Subcutaneous abdominal adipose tissue (tissue), 5 donors: ENCODE measurements around the gene RBM33.
"Not testable (repeated sequence)": the region's sequence is repeated elsewhere in the genome, so short reads cannot be mapped to it uniquely, and the experiment has no call there.

Experiments
- H3K27ac ChIP-seq: one replicate; pipeline ENCODE4 v1.7.0; 2013; ENCODE audit warnings: low read depth, mild to moderate bottlenecking, inconsistent platforms, low read length, moderate library complexity
- H3K27me3 ChIP-seq, 5 donors: one replicate each; pipeline ENCODE4 v1.7.0; 2013; ENCODE audit warnings: low read length in 5 of 5, inconsistent platforms in 1 of 5; ENCODE audit not compliant: control insufficient read depth in 5 of 5, insufficient read depth in 4 of 5
- H3K36me3 ChIP-seq, 5 donors: one replicate each; pipeline ENCODE4 v1.7.0; 2013; ENCODE audit warnings: low read length in 5 of 5; ENCODE audit not compliant: control insufficient read depth in 5 of 5, insufficient read depth in 5 of 5
- H3K4me1 ChIP-seq, 5 donors: one replicate each; pipeline ENCODE4 v1.7.0; 2013; ENCODE audit warnings: low read length in 5 of 5, mild to moderate bottlenecking in 3 of 5, moderate library complexity in 1 of 5; ENCODE audit not compliant: control insufficient read depth in 5 of 5, insufficient read depth in 5 of 5
- H3K4me3 ChIP-seq, 5 donors: one replicate each; pipeline ENCODE4 v1.7.0; 2013; ENCODE audit warnings: low read length in 5 of 5, low read depth in 1 of 5
- H3K9ac ChIP-seq, 5 donors: one replicate each; pipeline ENCODE4 v1.7.0; 2013; ENCODE audit warnings: low read length in 5 of 5, mild to moderate bottlenecking in 4 of 5, moderate library complexity in 3 of 5
- H3K9me3 ChIP-seq, 5 donors: one replicate each; pipeline ENCODE4 v1.7.0; 2013; ENCODE audit warnings: low read length in 5 of 5; ENCODE audit not compliant: control insufficient read depth in 5 of 5
- donor health status: healthy.
- donor health status: healthy.
- donor health status: healthy.
- donor health status: healthy.
- donor health status: healthy.

RBM33 gene

DNA sequence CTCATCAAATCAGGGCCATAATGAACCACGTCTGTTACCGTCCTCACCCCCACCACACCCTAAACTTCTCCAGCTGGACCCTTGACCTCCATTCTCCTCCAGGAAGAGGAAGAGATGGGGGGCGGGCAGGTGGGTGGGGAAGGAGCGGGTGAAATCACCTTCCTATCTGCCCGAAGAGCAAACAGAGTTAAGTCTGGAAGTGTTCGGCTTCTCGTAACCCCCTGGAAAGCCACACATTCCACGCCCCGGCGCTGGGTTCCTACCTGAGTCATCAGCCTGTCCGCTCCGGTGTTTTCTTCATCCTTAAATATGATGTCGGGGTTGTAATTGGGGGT lies 167.1 kb downstream of the RBM33 start:
- Histone ChIP-seq H3K27me3 (peaks cover 57 to 87% (median 72%) of the 10 kb centered on the region in 5 donors), H3K4me3 (no peak overlapping the region), H3K27ac (no peak overlapping the region), H3K4me1 (peaks cover 0 to 29% (median 26%) of the 10 kb centered on the region in 5 donors), H3K9me3 (no peaks in the 10 kb centered on the region), H3K36me3 (no peaks in the 10 kb centered on the region), H3K9ac (no peak overlapping the region)

DNA sequence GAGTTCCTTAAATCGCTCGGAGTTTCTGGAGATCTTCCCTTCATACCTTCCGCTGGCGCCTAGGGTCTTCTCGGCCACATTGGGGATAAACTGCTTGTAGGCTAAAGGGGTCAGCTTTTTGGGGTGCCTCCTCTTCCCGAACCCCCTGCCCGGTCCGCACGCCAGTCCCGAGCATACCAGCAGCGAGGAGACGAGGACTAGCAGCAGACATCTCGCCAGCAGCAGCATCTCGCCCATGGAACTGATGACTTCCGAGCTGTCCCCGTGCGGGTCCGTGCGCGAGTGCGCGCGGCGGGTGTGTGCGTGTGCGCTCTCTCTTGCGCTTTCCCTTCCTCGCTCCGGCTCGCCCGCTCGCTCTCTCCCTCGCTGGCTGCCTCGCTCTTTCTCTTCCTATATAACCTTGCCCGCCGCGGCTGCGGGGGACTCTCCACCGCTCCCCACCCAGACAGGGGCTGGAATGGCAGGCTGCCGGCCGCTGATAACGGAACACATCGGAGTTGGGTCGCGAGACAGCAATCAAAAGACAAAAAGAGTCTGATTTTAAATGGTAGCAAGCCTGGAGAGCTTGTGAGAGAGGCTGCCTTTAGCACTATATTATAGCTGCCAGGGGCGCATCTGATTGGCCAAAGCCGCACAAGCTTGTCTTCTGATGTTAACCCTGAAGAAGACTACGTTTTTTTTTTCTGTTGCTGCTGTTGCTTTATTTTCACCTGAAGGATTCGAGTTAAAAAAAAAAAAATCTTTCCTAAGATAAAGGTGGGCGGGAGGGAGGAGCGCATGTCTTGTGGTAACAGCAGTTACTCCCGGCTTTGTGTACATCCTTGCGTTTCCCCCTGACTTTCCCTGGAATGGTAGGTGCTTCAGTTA lies 167.7 kb downstream of the RBM33 start, which contains the start of gene SHH:
TSS of gene SHH (minus strand) at position 569 of the 867 bp plus-strand sequence. CDS start at position 228, 341 bp downstream.
- Histone ChIP-seq H3K36me3 (no peaks in the 10 kb centered on the region), H3K9ac (no peak within 1 kb of the TSS), H3K4me1 (peaks cover 0 to 29% (median 26%) of the 10 kb centered on the region in 5 donors), H3K9me3 (peaks cover 0 to under 1% (median 0%) of the 10 kb centered on the region in 5 donors), H3K27me3 (peaks cover 51 to 85% (median 71%) of the 10 kb centered on the region in 5 donors), H3K27ac (no peak within 1 kb of the TSS), H3K4me3 (no peak within 1 kb of the TSS)

DNA sequence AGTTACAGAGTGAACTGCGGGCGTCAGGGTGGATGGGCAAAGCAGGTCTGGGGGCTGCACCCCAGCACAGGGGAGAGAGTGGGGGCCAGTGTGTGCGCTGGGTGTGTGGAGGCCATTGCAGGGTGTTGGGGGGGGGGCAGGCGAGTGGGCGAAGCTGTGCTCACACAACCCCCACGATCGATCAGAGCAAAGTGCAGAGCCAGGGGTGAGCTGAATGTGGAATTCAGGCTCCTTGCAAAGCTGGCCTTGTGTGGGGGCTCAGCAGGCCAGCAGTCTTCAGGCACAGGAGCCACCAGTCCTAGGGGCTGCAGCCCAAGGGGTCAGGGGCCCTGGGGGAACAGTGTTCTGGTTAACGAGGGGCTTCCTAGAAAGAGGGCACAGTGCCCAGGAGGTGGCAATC lies 168.7 kb downstream of the RBM33 start:
- H3K27me3 ChIP-seq: peaks cover 45 to 78% (median 65%) of the 10 kb centered on the region in 5 donors
- no peak overlapping the region for H3K9ac ChIP-seq
- no peaks in the 10 kb centered on the region for H3K36me3 ChIP-seq
- H3K4me1 ChIP-seq: peaks cover 0 to 29% (median 25%) of the 10 kb centered on the region in 5 donors
- peaks cover 0 to 6% (median 0%) of the 10 kb centered on the region in 5 donors for H3K9me3 ChIP-seq
- H3K27ac ChIP-seq: no peak overlapping the region
- H3K4me3 ChIP-seq: no peak overlapping the region

DNA sequence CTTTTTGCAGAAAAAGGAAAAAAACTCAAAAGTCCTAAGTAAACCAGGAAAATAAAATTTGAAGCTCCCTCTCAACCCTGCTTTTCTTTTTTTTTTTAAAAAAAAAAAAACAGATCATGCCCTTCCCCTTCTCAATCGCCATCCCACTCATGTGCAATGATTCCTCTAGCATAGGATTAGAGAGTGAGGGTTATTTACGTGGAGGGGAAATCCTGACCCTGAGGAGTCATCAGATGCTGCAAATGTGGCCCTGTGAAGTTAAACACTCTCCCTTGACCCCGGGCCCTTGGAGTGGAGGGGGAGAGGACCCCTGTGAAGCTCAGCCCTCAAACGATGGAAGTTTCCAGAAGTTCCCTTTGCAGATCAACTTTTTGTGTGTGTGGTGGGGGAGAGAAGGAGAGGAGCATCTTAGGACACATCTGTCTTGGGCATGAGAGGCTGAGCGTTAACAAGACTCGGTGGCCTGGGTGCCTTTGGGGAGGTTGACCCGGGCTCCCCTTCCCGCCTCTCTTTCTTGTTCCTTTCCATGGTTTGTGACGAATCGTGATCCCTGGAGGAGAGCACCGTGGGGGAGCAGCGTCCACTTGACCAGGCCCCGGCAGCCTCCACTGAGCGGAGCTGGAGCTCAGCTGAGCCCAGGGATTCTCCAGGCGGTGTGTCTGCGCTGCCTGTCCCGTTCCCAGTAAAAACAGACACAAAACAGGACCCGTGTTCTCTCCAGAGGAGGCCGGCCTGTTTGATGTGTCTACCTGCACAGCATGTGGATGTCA lies 169.3 kb downstream of the RBM33 start:
- Histone ChIP-seq H3K9ac (no peak overlapping the region), H3K4me3 (no peak overlapping the region), H3K9me3 (peaks cover 0 to 6% (median 0%) of the 10 kb centered on the region in 5 donors), H3K27ac (no peak overlapping the region), H3K36me3 (no peaks in the 10 kb centered on the region), H3K27me3 (peaks cover 47 to 72% (median 60%) of the 10 kb centered on the region in 5 donors), H3K4me1 (peaks cover 0 to 23% (median 19%) of the 10 kb centered on the region in 5 donors)

DNA sequence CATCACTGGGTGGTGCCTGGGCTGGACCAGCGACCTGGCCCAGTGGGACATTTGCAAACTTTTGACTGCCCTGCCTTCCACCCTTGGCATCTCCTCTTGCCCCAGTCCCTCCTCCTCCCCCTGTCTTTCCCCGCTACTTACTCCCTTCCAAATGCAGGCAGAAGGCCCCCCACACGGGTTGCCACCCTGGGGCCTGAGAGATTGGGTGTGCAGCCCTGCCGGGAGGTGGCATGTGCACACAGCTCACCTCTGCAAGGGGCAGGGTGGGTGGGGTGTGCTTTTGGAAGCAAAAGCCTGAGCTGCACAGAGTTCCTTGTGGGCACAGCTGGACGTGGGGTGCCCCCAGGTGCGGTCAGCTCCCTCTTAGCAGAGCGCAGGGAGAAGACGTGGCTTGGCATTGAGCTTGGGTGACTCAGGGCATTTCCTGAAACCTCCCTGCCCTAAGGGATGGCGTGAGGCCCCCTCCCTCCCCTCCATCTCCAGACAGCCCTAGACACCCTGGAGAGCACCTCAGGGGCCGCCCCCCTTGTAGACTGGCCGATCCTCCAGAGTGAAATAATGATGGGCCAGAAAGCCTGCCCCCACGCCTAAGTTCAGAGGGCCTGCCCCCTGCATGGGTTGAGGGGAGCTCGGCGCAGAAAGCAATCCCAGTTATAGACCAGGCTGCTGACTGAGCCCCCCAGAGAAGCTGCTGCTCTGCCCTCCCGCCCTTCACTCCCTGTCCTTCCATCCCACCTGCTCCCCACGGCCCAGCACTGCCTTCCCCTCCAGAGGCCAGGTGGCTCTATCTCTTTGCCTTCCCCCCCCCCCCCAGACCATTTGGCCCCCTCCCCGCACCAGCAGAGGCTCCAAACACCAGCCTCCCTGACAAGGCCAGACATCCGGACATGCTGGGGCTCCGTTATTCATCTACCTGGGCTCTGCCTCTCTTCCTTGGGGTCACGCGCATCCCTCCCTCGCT lies 170.1 kb downstream of the RBM33 start:
- H3K27ac ChIP-seq: no peak overlapping the region
- peaks cover 0 to 14% (median 11%) of the 10 kb centered on the region in 5 donors for H3K4me1 ChIP-seq
- H3K9ac ChIP-seq: no peak overlapping the region
- H3K27me3 ChIP-seq: peaks cover 41 to 65% (median 60%) of the 10 kb centered on the region in 5 donors
- peaks cover 0 to 6% (median 0%) of the 10 kb centered on the region in 5 donors for H3K9me3 ChIP-seq
- no peak overlapping the region for H3K4me3 ChIP-seq
- H3K36me3 ChIP-seq: no peaks in the 10 kb centered on the region

DNA sequence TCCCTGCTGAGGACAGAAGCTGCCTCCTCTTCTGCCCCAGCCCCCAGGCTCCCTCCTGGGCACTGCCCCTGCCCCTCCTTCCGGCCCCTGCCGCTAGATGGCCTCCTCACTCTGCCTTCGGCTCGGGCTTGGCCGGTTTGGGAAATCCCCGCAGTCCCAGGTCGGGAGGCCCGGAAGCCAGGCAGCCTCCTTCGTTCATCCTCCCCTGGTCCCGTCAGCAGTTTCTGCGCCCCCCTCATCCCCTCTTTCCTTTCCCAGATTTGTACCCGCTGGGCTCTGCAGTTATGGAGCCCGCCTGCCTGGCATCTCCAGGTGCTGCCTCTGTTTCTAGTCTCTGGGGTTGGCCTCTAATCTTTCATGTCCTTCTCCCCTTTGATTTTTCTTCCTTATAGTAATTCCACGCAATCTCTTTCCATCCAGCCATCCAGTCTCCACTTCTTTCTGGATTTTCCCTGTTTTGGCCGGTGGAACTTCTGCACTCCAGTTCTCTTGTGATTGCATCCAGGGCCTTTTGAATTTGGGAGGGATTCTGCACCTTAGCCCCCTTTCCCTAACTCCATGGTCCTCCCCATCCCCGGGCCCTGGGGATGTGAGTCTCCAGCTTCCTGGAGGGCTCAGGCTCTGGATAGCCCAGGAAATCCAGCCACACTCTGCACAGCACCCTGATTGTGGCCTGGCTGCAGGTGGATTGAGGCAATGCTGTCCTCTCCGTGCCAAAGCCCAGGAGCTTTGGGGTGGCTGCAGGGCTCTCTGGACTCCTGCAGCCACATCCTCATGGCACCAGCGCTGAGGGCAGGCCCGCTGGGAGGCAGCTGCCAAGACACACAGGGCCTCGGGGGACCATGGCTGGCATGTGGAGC lies 171.1 kb downstream of the RBM33 start:
- H3K4me1 ChIP-seq: peaks cover 0 to 7% (median 6%) of the 10 kb centered on the region in 5 donors
- peaks cover 0 to 6% (median 0%) of the 10 kb centered on the region in 5 donors for H3K9me3 ChIP-seq
- H3K27ac ChIP-seq: no peak overlapping the region
- H3K36me3 ChIP-seq: no peaks in the 10 kb centered on the region
- H3K4me3 ChIP-seq: no peak overlapping the region
- no peak overlapping the region for H3K9ac ChIP-seq
- peaks cover 42 to 65% (median 58%) of the 10 kb centered on the region in 5 donors for H3K27me3 ChIP-seq

DNA sequence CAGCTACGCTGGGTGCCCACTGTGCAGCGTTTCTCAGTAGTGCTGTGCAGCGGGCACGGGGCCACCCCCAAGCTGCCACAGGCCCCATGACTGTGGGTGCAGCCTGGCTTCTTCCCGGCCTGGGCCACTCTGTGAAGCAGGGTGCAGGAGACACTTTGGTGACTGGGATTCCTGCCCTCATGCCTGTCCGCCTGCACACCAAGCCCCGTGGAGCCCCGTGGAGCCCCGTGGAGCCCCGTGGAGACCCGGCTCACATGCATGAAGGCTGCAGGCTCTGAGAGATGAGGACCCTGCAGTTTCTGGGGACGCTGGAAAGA lies 171.7 kb downstream of the RBM33 start:
- Histone ChIP-seq H3K4me3 (no peak overlapping the region), H3K9ac (no peak overlapping the region), H3K9me3 (peaks cover 0 to 6% (median 0%) of the 10 kb centered on the region in 5 donors), H3K36me3 (no peaks in the 10 kb centered on the region), H3K4me1 (peaks cover 0 to 6% (median 4%) of the 10 kb centered on the region in 5 donors), H3K27me3 (peaks cover 42 to 63% (median 55%) of the 10 kb centered on the region in 5 donors), H3K27ac (no peak overlapping the region)

DNA sequence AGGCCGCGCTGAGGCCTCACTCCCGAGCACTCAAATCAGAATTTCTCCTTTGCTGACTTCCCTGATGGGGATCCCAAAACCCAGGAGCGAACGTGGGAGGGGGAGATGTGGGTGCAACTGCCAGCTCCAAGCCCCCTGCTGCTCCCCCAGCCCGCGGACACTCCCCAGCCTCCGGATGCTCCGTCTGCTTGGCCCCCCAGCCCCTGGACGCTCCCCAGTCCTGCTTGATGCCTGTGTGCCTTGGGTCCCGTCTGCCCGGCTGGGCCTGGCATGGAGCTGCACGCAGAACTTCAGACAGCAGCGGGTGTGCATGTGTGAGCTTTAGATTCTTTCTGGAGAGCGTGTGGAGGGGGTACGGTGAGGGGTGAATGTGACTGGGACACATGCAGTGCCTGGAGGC lies 172.5 kb downstream of the RBM33 start:
- Histone ChIP-seq H3K36me3 (no peaks in the 10 kb centered on the region), H3K27ac (no peak overlapping the region), H3K27me3 (peaks cover 36 to 55% (median 47%) of the 10 kb centered on the region in 5 donors), H3K9ac (no peak overlapping the region), H3K4me1 (peaks cover 0 to 3% (median 1%) of the 10 kb centered on the region in 5 donors), H3K4me3 (no peak overlapping the region), H3K9me3 (peaks cover 0 to 6% (median 0%) of the 10 kb centered on the region in 5 donors)

DNA sequence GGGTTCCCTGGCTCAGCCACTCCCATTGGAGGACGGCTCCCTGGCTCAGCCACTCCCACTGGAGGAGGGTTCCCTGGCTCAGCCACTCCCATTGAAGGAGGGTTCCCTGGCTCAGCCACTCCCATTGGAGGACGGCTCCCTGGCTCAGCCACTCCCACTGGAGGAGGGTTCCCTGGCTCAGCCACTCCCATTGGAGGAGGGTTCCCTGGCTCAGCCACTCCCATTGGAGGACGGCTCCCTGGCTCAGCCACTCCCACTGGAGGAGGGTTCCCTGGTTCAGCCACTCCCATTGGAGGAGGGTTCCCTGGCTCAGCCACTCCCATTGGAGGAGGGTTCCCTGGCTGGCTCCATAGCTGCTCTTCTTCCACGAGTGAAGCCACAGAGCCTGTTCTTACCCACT lies 173.1 kb downstream of the RBM33 start:
- H3K9me3 ChIP-seq, H3K36me3 ChIP-seq, H3K27ac ChIP-seq, H3K4me1 ChIP-seq, H3K4me3 ChIP-seq, H3K9ac ChIP-seq: not testable (repeated sequence)
- H3K27me3 ChIP-seq: peaks cover 32 to 50% (median 42%) of the 10 kb centered on the region in 5 donors
